Heart left ventricle (tissue), 13 donors: Measurements from ENCODE around the gene CDV3.
"Not testable (repeated sequence)": the region's sequence is repeated elsewhere in the genome, so short reads cannot be mapped to it uniquely, and the experiment has no call there.

Source experiments
- CTCF ChIP-seq, 12 donors: fragments of 200-600 bp; sonication (generic) in 4 of 12; IDR thresholded peaks; one replicate each; pipeline versions ENCODE4 v1.5.0 to v1.8.0; 2018 to 2022; ENCODE audit warnings: antibody characterized with exemption in 12 of 12, mild to moderate bottlenecking in 5 of 12
- POLR2A ChIP-seq, 2 donors: fragments of 450-650 bp; IDR thresholded peaks; one replicate each; pipeline ENCODE4 v1.6.1; 2017; ENCODE audit warnings: antibody characterized with exemption in 2 of 2, mild to moderate bottlenecking in 2 of 2, moderate library complexity in 2 of 2
- donor health status: ischemic (EF 13 %, LVEDD 7.1; RV severe dilation, severe dysfunction).
- donor health status: DM: no; HTN: yes; CAD: no.
- donor health status: DM: no; HTN: no; CAD: no.
- donor health status: ischemic (EF 25% LVEDD 6.9; RV normal size, moderate dysfunction).
- donor health status: ischemic (EF 25% LVEDD 5.7; RV mildly dilated, moderate dysfunction).
- donor health status: ischemic (EF 35%, LVEDD 5.7; RV mildly dilated, moderate dysfunction).
- donor health status: nonischemic (EF 11% LVEDD 7.7; RV severe dilation, severe dysfunction).
- donor health status: DM: yes; HTN: yes; CAD: no.
- donor health status: PGD.
- donor health status: ischemic (EF 29% LVEDD 5.4; RV normal size, mild dysfunction).
- donor health status: nonischemic (EF 23%, LVEDD 6.1; RV moderate dilation, normal function).

- not testable (repeated sequence) for TF ChIP-seq CTCF, POLR2A (IDR thresholded peaks at IDR 0.05)
Observed at GRCh38 chr3:133551589-133551988, 21.9 kb upstream of the CDV3 start.
